Neural cell (in vitro differentiated cells): ENCODE data around the gene MEDAG. TPM values are rescaled to one million over a fixed set of nuclear protein-coding genes. Genes with fewer than 3 reads are reported as not detected.
A peak's percentile ranks its signal among the peaks of the same experiment; 100 is the strongest.

Experiments used
- H2AFZ ChIP-seq: fragments of 200-600, 300-800 bp; sonication (generic), shearing (Covaris generic); 2 replicates; pipeline ENCODE4 v1.6.0; 2014; ENCODE audit warnings: low read depth, mild to moderate bottlenecking, antibody characterized with exemption, low read length, moderate library complexity
- H3F3A ChIP-seq: fragments of 200-600 bp; shearing (Covaris generic); 2 replicates; pipeline ENCODE4 v1.6.1; 2016; ENCODE audit warnings: mild to moderate bottlenecking, moderate library complexity, mixed read lengths, antibody characterized with exemption, low read length; ENCODE audit not compliant: insufficient read depth, poor library complexity, severe bottlenecking
- H3K27ac ChIP-seq: fragments of 200-600, 300-800 bp; sonication (generic), shearing (Covaris generic); 2 replicates; pipeline ENCODE4 v1.5.1; 2014; ENCODE audit warnings: mild to moderate bottlenecking, low read length, moderate library complexity
- H3K27me3 ChIP-seq: fragments of 300-800, 200-600 bp; sonication (generic), shearing (Covaris generic); 2 replicates; pipeline ENCODE4 v1.6.0; 2014; ENCODE audit warnings: mild to moderate bottlenecking, low read depth, low read length, moderate library complexity; ENCODE audit not compliant: insufficient read depth
- H3K36me3 ChIP-seq: fragments of 300-800, 200-600 bp; sonication (generic), shearing (Covaris generic); 2 replicates; pipeline ENCODE4 v1.5.1; 2014; ENCODE audit warnings: mild to moderate bottlenecking, antibody characterized with exemption, low read length, moderate library complexity; ENCODE audit not compliant: insufficient read depth
- H3K4me2 ChIP-seq: fragments of 300-800, 200-600 bp; sonication (generic), shearing (Covaris generic); 2 replicates; pipeline ENCODE4 v1.6.0; 2014; ENCODE audit warnings: mild to moderate bottlenecking, low read length
- H3K4me3 ChIP-seq: fragments of 300-800, 200-600 bp; sonication (generic), shearing (Covaris generic); 2 replicates; pipeline ENCODE4 v1.5.1; 2014; ENCODE audit warnings: mild to moderate bottlenecking, low read length, moderate library complexity
- H3K79me2 ChIP-seq: fragments of 200-600 bp; shearing (Covaris generic); replicated peaks from 2 replicates; pipeline ENCODE4 v1.6.0; 2014; ENCODE audit warnings: mild to moderate bottlenecking, low read length, moderate library complexity; ENCODE audit not compliant: insufficient read depth
- H3K9ac ChIP-seq: fragments of 300-800, 200-600 bp; sonication (generic), shearing (Covaris generic); 2 replicates; pipeline ENCODE4 v1.6.1; 2016; ENCODE audit warnings: mild to moderate bottlenecking, low read length, mixed read lengths
- H3K9me2 ChIP-seq: fragments of 200-600 bp; shearing (Covaris generic); 2 replicates; pipeline ENCODE4 v1.6.1; 2016; ENCODE audit warnings: mild to moderate bottlenecking, low read length, mixed read lengths; ENCODE audit not compliant: insufficient read depth
- H3K9me3 ChIP-seq: fragments of 200-600, 300-800 bp; sonication (generic), shearing (Covaris generic); 2 replicates; pipeline ENCODE4 v1.6.1; 2016; ENCODE audit warnings: mild to moderate bottlenecking, mixed run types, low read length, moderate library complexity, mixed read lengths
- H4K20me1 ChIP-seq: fragments of 200-600 bp; shearing (Covaris generic); 2 replicates; pipeline ENCODE4 v1.6.1; 2016; ENCODE audit warnings: mild to moderate bottlenecking, mixed run types; ENCODE audit not compliant: insufficient read depth
- CTCF ChIP-seq: fragments of 450-650 bp; IDR thresholded peaks from 2 replicates; pipeline ENCODE4 v1.5.1; 2014; ENCODE audit warnings: antibody characterized with exemption, mild to moderate bottlenecking, moderate library complexity; ENCODE audit not compliant: poor library complexity, severe bottlenecking
- EP300 ChIP-seq: fragments of 450-650 bp; conservative IDR thresholded peaks from 2 replicates; pipeline ENCODE4 v1.6.1; 2014; ENCODE audit warnings: antibody characterized with exemption, mild to moderate bottlenecking, moderate library complexity; ENCODE audit not compliant: poor library complexity, severe bottlenecking
- EZH2 ChIP-seq: fragments of 200-600, 300-800 bp; shearing (Covaris generic), sonication (generic); IDR thresholded peaks from 2 replicates; pipeline ENCODE4 v1.6.1; 2014; ENCODE audit warnings: antibody characterized with exemption, low read length, borderline replicate concordance, mild to moderate bottlenecking; ENCODE audit not compliant: insufficient read depth, poor library complexity, severe bottlenecking
- MXI1 ChIP-seq: fragments of 450-650 bp; conservative IDR thresholded peaks from 2 replicates; pipeline ENCODE4 v1.6.1; 2014; ENCODE audit warnings: antibody characterized with exemption, mild to moderate bottlenecking; ENCODE audit not compliant: poor library complexity, severe bottlenecking
- POLR2AphosphoS5 ChIP-seq: IDR thresholded peaks from 2 replicates; pipeline ENCODE4 v1.6.1; 2012
- RAD21 ChIP-seq: fragments of 450-650 bp; conservative IDR thresholded peaks from 2 replicates; pipeline ENCODE4 v1.6.1; 2014; ENCODE audit warnings: antibody characterized with exemption, mild to moderate bottlenecking, moderate library complexity
- REST ChIP-seq: IDR thresholded peaks from 2 replicates; pipeline ENCODE4 v1.6.1; 2012; ENCODE audit warnings: borderline replicate concordance
- SMC3 ChIP-seq: fragments of 450-650 bp; conservative IDR thresholded peaks from 2 replicates; pipeline ENCODE4 v1.6.1; 2014; ENCODE audit warnings: antibody characterized with exemption, mild to moderate bottlenecking, moderate library complexity; ENCODE audit not compliant: poor library complexity
- TAF1 ChIP-seq: IDR thresholded peaks from 2 replicates; pipeline ENCODE4 v1.6.1; 2012; ENCODE audit warnings: low read depth
- polyA plus RNA-seq: library from polyadenylated mRNA; depleted of rRNA; stranded (reverse); fragments of >200 nt; gene quantifications from 2 replicates; pipeline ENCODE4 v1.2.3, GENCODE V29; 2014

The MEDAG gene
- polyA plus RNA-seq, 1 donor from 2014 or later, result not detected

- H4K20me1 ChIP-seq, result no peaks in the 10 kb centered on the region
- no peaks in the 10 kb centered on the region for H3K36me3 ChIP-seq
- no peaks in the 10 kb centered on the region for H3K9me2 ChIP-seq
- no peak overlapping the region for H3K9ac ChIP-seq
- H3K4me2 ChIP-seq, result no peak overlapping the region
- H3K4me3 ChIP-seq, result no peak overlapping the region
- peak overlapping the region; percentile 66 for H3K27ac ChIP-seq
- H3K9me3 ChIP-seq, result no peaks in the 10 kb centered on the region
- no peak for TF ChIP-seq CTCF
- TF ChIP-seq REST, result no peak
- no peak for TF ChIP-seq TAF1
- no peaks in the 10 kb centered on the region for H3F3A ChIP-seq
- no peaks in the 10 kb centered on the region for H3K79me2 ChIP-seq
- H2AFZ ChIP-seq, result no peak overlapping the region
- no peaks in the 10 kb centered on the region for H3K27me3 ChIP-seq
These were observed 10.9 kb downstream of the MEDAG start for GRCh38 chr13:30916991-30917390.

GRCh38 chr13:30918662-30919405 lies 12.8 kb downstream of the MEDAG start:
- Histone ChIP-seq H2AFZ (no peak overlapping the region), H3K27ac (no peak overlapping the region), H3K4me2 (no peak overlapping the region), H3K27me3 (no peaks in the 10 kb centered on the region), H3K9me3 (no peaks in the 10 kb centered on the region), H4K20me1 (no peaks in the 10 kb centered on the region), H3K4me3 (no peak overlapping the region), H3K9ac (no peak overlapping the region), H3K79me2 (no peaks in the 10 kb centered on the region), H3K36me3 (no peaks in the 10 kb centered on the region), H3F3A (no peaks in the 10 kb centered on the region), H3K9me2 (no peaks in the 10 kb centered on the region)
- TF ChIP-seq MXI1, result no peak
- TF ChIP-seq REST, result no peak
- no peak for TF ChIP-seq EZH2
- no peak for TF ChIP-seq SMC3
- TF ChIP-seq RAD21, result no peak
- no peak for TF ChIP-seq EP300
- no peak for TF ChIP-seq TAF1
- TF ChIP-seq POLR2AphosphoS5, result no peak
- TF ChIP-seq CTCF, result no peak
